Heart left ventricle (tissue), 16 donors: ENCODE data around the gene TPH2. TPM values are rescaled to one million over a fixed set of nuclear protein-coding genes. Genes with fewer than 3 reads are reported as not detected.

Experiments used
- ATAC-seq, 4 donors: fragments of 200-7000 bp; cut with Tn5 transposase; one replicate each; pipeline ENCODE4 v1.9.1; 2020 to 2022; ENCODE audit warnings: moderate library complexity in 4 of 4, mild to moderate bottlenecking in 3 of 4, moderate number of reproducible peaks in 1 of 4
- DNase-seq, 5 donors: peaks; one replicate each; pipeline ENCODE4 v3.0.0-alpha.2; 2020
- H3K27ac ChIP-seq, 12 donors: fragments of 200-600 bp; sonication (generic) in 4 of 12; one replicate each; pipeline versions ENCODE4 v1.5.0 to v1.8.0; 2016 to 2022; ENCODE audit warnings: mild to moderate bottlenecking in 2 of 12
- H3K27me3 ChIP-seq, 9 donors: fragments of 200-600 bp; sonication (generic) in 2 of 9; one replicate each; pipeline versions ENCODE4 v1.5.1 to v1.8.0; 2016 to 2022; ENCODE audit warnings: mild to moderate bottlenecking in 3 of 9
- H3K36me3 ChIP-seq, 9 donors: fragments of 200-600 bp; sonication (generic) in 2 of 9; one replicate each; pipeline versions ENCODE4 v1.5.0 to v1.8.0; 2018 to 2022; ENCODE audit warnings: mild to moderate bottlenecking in 2 of 9
- H3K4me1 ChIP-seq, 12 donors: fragments of 200-600 bp; sonication (generic) in 4 of 12; one replicate each; pipeline versions ENCODE4 v1.5.0 to v1.8.0; 2016 to 2022; ENCODE audit warnings: mild to moderate bottlenecking in 3 of 12
- H3K4me3 ChIP-seq, 12 donors: fragments of 200-600 bp; sonication (generic) in 4 of 12; one replicate each; pipeline versions ENCODE4 v1.5.0 to v1.8.0; 2017 to 2022; ENCODE audit warnings: mild to moderate bottlenecking in 9 of 12, moderate library complexity in 4 of 12
- H3K9me3 ChIP-seq, 12 donors: fragments of 200-600 bp; sonication (generic) in 4 of 12; one replicate each; pipeline versions ENCODE4 v1.5.0 to v1.8.0; 2016 to 2022; ENCODE audit warnings: mild to moderate bottlenecking in 1 of 12
- CTCF ChIP-seq, 12 donors: fragments of 200-600 bp; sonication (generic) in 4 of 12; IDR thresholded peaks; one replicate each; pipeline versions ENCODE4 v1.5.0 to v1.8.0; 2018 to 2022; ENCODE audit warnings: antibody characterized with exemption in 12 of 12, mild to moderate bottlenecking in 5 of 12
- POLR2A ChIP-seq, 2 donors: fragments of 450-650 bp; IDR thresholded peaks; one replicate each; pipeline ENCODE4 v1.6.1; 2017; ENCODE audit warnings: antibody characterized with exemption in 2 of 2, mild to moderate bottlenecking in 2 of 2, moderate library complexity in 2 of 2
- WGBS, 4 donors: extraction: QIAGEN DNeasy Blood & Tissue Kit in 2 of 4; methylation state at CpG; one replicate each; pipeline versions ENCODE4 v1.1.5 to v1.1.7; 2013 to 2018; 5-methylcytosine and 5-hydroxymethylcytosine counted together
- intact Hi-C, 10 donors: fragments of 100-400 bp; cut with DNase I; formaldehyde crosslinking; loops; one replicate each; pipeline versions ENCODE4 v1.11.1 to v1.14.2; 2022
- polyA plus RNA-seq, 2 donors: library from polyadenylated mRNA; stranded (reverse); fragments of 200-250 nt; gene quantifications; one replicate each; pipeline ENCODE4 v1.2.3, GENCODE V29; 2013
- total RNA-seq, 9 donors: library from RNA; depleted of rRNA in 2 of 9; stranded (reverse); fragments of >200 nt in 2 of 9; fragmentation: NEBNext Ultra II Directional in 3 of 9; extraction: Animal tissue kit (Norgen Biotek cat#: 25700) in 3 of 9; gene quantifications; one replicate each; pipeline versions ENCODE4 v1.1.0 to v1.2.4, GENCODE V29; 2016 to 2023
- donor health status: ischemic (EF 13 %, LVEDD 7.1; RV severe dilation, severe dysfunction).
- donor health status: healthy with polysubstance abuse.
- donor health status: DM: no; HTN: yes; CAD: no.
- donor health status: DM: no; HTN: no; CAD: no.
- donor health status: ischemic (EF 25% LVEDD 6.9; RV normal size, moderate dysfunction).
- donor health status: ischemic (EF 25% LVEDD 5.7; RV mildly dilated, moderate dysfunction).
- donor health status: healthy.
- donor health status: DM: yes; HTN: yes; CAD: no.
- donor health status: ischemic (EF 35%, LVEDD 5.7; RV mildly dilated, moderate dysfunction).
- donor health status: nonischemic (EF 11% LVEDD 7.7; RV severe dilation, severe dysfunction).
- donor health status: DM: yes; HTN: yes; CAD: no.
- donor health status: PGD.
- donor health status: ischemic (EF 29% LVEDD 5.4; RV normal size, mild dysfunction).
- donor health status: nonischemic (EF 23%, LVEDD 6.1; RV moderate dilation, normal function).

The TPH2 gene
- total and polyA plus RNA-seq, 11 donors = 0.17 TPM; not detected in 10

DNA sequence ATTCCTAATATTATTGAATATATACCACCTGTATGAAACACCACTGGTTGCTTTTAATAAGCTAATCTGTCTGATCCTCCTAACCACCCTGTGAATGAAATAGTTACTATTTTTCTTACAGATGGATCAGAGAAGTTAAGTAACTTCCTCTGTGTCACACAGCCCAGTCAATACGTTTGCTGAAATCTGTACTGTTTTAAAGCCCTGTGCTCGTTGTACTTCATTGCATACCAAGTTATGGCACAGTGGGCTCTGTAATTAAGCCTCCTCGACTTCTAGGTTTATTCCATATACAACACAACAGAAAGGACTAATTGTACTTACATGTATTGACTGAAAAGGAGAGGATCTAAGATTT lies 137.9 kb downstream of the TPH2 start:
- peaks cover 0 to 2% (median 0%) of the 10 kb centered on the region in 12 donors for H3K9me3 ChIP-seq
- no peak overlapping the region for H3K27ac ChIP-seq
- no peak overlapping the region for H3K4me3 ChIP-seq
- intact Hi-C loops = no loop called here
- DNase-seq (no peak), ATAC-seq (no peak)
- WGBS, 4 donors = 72 to 76% (median 74%) methylated on average over 3 of the region's 3 CpGs
- no peaks in the 10 kb centered on the region for H3K4me1 ChIP-seq
- TF ChIP-seq CTCF (IDR thresholded peaks at IDR 0.05) = no peak
- TF ChIP-seq POLR2A (IDR thresholded peaks at IDR 0.05) = no peak
- H3K27me3 ChIP-seq = no peaks in the 10 kb centered on the region
- no peaks in the 10 kb centered on the region for H3K36me3 ChIP-seq

DNA sequence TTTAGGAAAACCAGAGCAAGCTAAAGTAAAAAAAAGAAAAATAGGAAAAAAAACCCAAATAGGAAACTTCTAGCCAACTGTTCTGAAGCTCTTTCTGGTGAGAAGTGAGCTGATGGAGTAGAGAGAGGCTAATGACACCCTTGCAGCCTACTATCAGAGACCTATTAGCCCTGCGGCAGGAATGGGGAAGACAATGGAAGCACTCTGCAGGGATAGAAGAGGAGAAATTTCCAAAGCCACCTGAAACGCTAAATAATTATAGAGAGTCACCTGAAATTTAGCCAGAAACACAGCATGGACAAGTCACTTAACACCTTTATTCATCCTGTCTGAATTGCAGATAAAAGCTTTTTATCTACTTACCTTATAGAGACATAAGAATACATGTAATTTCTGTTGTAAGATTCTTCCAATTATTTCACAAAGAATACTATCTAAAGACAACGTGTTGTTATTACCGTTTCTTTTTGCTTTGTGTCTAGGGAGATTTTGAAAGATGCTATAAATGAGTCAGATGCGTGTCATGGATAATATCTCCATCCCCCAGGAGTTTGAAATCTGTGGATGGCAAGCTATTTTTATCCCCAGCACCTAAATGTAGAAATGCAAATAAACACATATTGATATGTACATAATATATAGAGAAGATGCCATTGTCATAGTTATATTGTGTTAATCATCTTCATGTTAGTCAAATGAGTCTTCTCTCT lies 138.6 kb downstream of the TPH2 start:
- H3K36me3 ChIP-seq = no peaks in the 10 kb centered on the region
- 67 to 76% (median 74%) methylated on average over 5 of the region's 5 CpGs for WGBS, 4 donors
- DNase-seq (no peak), ATAC-seq (no peak)
- no peaks in the 10 kb centered on the region for H3K9me3 ChIP-seq
- intact Hi-C loops = no loop called here
- TF ChIP-seq CTCF (IDR thresholded peaks at IDR 0.05) (no peak), POLR2A (IDR thresholded peaks at IDR 0.05) (no peak)
- H3K27me3 ChIP-seq = no peaks in the 10 kb centered on the region
- no peak overlapping the region for H3K4me3 ChIP-seq
- no peak overlapping the region for H3K27ac ChIP-seq
- no peaks in the 10 kb centered on the region for H3K4me1 ChIP-seq

GRCh38 chr12:72081777-72082176 lies 143.1 kb downstream of the TPH2 start:
- 49 to 59% (median 54%) methylated on average over 2 of the region's 2 CpGs for WGBS, 4 donors
- Histone ChIP-seq H3K27me3 (no peaks in the 10 kb centered on the region), H3K4me1 (no peaks in the 10 kb centered on the region), H3K27ac (no peak overlapping the region), H3K4me3 (no peak overlapping the region), H3K9me3 (no peaks in the 10 kb centered on the region), H3K36me3 (no peaks in the 10 kb centered on the region)
- DNase-seq (no peak), ATAC-seq (no peak)
- intact Hi-C loops = no loop called here
- TF ChIP-seq POLR2A (IDR thresholded peaks at IDR 0.05) = no peak
- TF ChIP-seq CTCF (IDR thresholded peaks at IDR 0.05) = no peak

Other genes starting within 250 kb of the TPH2 start
- 100 to 1,000 TPM in 7 of 9 donors, 10 to 100 TPM in 2; 42.4 to 236 (median 198) TPM for gene RAB21, start 184.0 kb upstream of the TPH2 start, total RNA-seq
- gene RAB21, start 184.0 kb upstream of the TPH2 start, polyA plus RNA-seq = 10 to 100 TPM; 25.3 to 81.8 TPM
- gene TBC1D15, start 99.1 kb upstream of the TPH2 start, total RNA-seq = 10 to 100 TPM; 10.5 to 36.2 (median 24.9) TPM
- 10 to 100 TPM; 12.1 to 15.0 TPM for gene TBC1D15, start 99.1 kb upstream of the TPH2 start, polyA plus RNA-seq